Endothelial cell of umbilical vein (primary cell): ENCODE data around the gene CCR7.

ENCODE experiments used
- CTCF ChIP-seq, 2 donors: IDR thresholded peaks; 1 replicate in 1 of 2; 2 replicates in 1 of 2; pipeline ENCODE4 v1.5.1; 2011; ENCODE audit warnings: low read length in 2 of 2, mild to moderate bottlenecking in 2 of 2, moderate library complexity in 2 of 2, control low read depth in 1 of 2, inconsistent platforms in 1 of 2, low read depth in 1 of 2; ENCODE audit not compliant: insufficient read depth in 1 of 2; ENCODE audit errors: extremely low read depth in 1 of 2
- EZH2 ChIP-seq: IDR thresholded peaks from 2 replicates; pipeline ENCODE4 v1.6.1; 2012; ENCODE audit warnings: borderline replicate concordance, low read depth, mild to moderate bottlenecking, moderate library complexity, low read length, inconsistent platforms; ENCODE audit not compliant: severe bottlenecking
- FOS ChIP-seq: IDR thresholded peaks from 2 replicates; pipeline ENCODE4 v1.6.1; 2011; ENCODE audit warnings: mild to moderate bottlenecking, low read length, moderate library complexity, borderline replicate concordance; ENCODE audit not compliant: insufficient read depth
- JUN ChIP-seq: IDR thresholded peaks from 2 replicates; pipeline ENCODE4 v1.6.1; 2011; ENCODE audit warnings: borderline replicate concordance, low read depth; ENCODE audit not compliant: insufficient read length, insufficient read depth
- MAX ChIP-seq: IDR thresholded peaks from 2 replicates; pipeline ENCODE4 v1.6.1; 2011; ENCODE audit not compliant: insufficient read depth, insufficient read length
- MYC ChIP-seq: IDR thresholded peaks from one replicate; pipeline ENCODE4 v1.6.1; 2011; ENCODE audit warnings: mild to moderate bottlenecking, low read depth, low read length
- POLR2A ChIP-seq: IDR thresholded peaks from 2 replicates; pipeline ENCODE4 v1.6.1; 2012; ENCODE audit warnings: low read depth, mild to moderate bottlenecking, control low read depth, low read length
- POLR2AphosphoS5 ChIP-seq: IDR thresholded peaks from 2 replicates; pipeline ENCODE4 v1.6.1; 2012; ENCODE audit warnings: low read depth, mild to moderate bottlenecking, control low read depth, low read length, moderate library complexity; ENCODE audit not compliant: insufficient read depth

GRCh38 chr17:40553694-40554534, 11.4 kb downstream of the CCR7 start:
- TF ChIP-seq CTCF (IDR thresholded peaks at IDR 0.05; ENCODE audit: extremely low read depth in 1 of 2, insufficient read depth in 1 of 2, low read depth in 1 of 2, low read length in 2 of 2) (no peak), POLR2AphosphoS5 (no peak), POLR2A (no peak), MYC (no peak), EZH2 (no peak), JUN (no peak), MAX (no peak), FOS (no peak)
